Limb (tissue), 2 donors: ENCODE data around the gene ASIC2.

ENCODE experiments used
- DNase-seq, 2 donors: peaks; one replicate each; pipeline ENCODE4 v3.0.0-alpha.2; 2016; ENCODE audit errors: extremely low spot score in 2 of 2

Gene ASIC2

DNA sequence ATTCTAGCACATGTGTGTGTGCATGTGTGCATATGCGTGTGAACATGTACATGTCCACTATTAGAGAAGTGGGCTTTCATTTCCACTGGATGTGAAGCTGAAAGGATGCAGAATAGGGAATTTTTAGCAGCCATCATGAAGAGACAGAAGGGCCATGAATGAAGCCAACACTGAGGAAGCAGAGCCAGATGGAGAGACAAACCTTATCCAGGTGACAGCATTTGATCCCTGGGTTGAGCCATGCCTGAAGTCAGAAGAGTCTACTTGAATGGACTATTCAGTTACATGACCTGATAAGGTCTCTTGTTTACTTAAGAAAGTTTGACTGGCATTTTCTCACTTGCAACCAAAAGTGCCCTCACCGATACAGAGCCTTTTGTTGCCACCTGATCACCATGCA, 88.4 kb downstream of the ASIC2 start:
- DNase-seq = no peak

DNA sequence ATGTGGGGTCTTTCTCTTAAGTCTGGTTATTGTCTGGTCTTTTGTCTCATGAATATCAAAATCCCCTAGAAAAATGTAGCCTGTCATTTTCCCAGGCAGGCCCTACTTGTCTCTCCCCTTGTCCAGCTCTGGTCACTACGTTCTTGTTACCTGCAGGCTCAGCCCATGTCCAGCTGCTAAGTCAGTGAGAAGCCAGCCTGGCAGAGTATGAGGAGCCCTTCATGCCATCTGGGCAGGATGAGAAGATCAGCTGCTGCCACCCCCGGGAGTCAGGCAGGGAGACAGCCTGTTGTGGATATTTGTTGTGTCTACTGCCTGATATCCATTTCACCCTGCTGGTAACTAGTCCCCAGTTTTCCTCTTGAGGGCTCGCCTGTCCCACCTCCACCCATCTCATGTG, 88.9 kb downstream of the ASIC2 start:
- DNase-seq = no peak

DNA sequence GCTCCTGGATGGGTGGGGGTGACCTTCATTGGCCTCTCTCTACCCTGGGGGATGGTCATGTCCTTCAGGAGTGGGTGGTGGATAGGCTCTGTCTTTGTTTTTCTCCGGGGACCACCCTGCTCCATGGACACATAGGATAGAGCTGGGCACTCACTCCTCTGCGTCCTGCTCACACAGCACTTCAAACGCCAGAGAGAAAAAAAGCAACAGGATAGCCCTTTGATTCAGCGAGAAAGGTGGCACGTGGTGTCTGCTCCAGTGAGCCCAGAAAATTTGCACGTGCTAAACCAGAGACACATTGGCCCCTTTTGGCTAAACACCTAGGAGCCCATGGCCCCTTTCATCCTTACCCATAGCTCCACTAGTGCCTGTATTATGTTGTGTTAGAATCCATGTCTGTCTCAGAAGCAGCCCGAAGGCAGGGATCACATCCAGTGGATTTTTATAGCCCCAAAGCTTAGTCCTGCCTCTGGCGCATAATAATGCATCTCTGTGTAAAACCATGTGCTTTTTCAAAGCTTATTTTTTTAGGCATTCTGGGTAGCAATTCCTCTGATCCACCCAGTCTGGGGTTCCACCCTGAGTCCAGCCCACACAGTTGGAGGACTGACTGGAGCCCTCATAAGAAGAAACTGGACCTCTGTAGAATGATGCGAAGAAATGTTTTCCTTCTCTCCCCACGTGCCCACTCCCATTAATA, 90.1 kb downstream of the ASIC2 start:
- no peak for DNase-seq

DNA sequence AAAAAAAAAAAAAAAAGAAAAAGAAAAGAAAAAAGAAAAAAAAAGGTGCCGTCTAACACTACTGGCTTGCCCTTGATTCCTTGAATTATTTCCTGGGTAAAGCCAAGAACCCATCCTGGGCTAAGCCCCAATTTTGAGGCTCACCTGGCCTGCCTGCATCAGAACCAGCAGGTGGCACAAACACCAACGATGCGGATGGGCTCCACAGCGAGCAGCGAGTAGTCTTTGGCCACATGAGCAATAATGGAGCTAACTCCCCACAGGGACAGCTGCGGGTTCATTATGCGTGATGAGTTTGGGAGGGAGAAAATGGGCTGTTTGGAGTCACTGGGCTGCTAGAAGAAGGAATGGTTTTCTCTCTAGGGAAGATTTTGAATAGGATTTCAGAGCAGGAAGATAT, 91.1 kb downstream of the ASIC2 start:
- no peak for DNase-seq

DNA sequence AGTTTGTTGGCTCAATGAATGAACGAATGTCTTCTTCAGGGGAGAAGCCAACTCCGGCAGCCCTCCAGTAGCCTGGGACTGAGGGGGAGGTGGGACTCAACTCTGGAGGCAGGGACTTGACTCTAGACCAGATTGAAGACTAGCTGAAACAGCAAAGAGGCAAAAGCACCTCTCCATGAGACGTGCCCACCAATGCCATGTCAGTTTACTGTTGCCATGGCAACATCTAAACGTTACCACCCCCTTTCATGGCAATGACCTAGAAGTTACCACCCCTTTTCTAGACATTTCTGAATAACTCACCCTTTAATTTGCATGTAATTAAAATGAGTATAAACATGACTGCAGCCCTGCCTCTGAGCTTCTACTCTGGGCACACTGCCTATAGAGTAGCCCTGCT, 91.8 kb downstream of the ASIC2 start:
- DNase-seq = peak in 1 of 2 donors; percentile 24

DNA sequence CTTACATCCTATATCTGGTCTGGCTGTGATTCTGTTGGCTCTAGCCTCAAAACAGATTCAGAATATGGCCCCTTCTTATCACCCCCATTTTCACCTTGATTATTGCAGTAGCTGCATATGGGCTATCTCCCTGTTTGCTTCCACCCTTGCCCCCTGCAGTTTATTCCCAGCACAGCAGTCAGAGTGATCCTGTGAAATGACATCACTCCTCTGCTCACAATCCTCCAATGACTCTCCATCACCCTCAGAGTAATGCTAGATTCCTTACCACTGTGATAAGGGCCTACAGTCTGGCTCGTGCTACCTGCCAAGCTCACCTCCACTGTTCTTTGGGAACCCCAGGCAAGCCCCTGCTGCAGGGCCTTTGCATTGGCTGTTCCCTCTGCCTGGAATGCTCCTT, 92.5 kb downstream of the ASIC2 start:
- peak in 1 of 2 donors; percentile 10 for DNase-seq

DNA sequence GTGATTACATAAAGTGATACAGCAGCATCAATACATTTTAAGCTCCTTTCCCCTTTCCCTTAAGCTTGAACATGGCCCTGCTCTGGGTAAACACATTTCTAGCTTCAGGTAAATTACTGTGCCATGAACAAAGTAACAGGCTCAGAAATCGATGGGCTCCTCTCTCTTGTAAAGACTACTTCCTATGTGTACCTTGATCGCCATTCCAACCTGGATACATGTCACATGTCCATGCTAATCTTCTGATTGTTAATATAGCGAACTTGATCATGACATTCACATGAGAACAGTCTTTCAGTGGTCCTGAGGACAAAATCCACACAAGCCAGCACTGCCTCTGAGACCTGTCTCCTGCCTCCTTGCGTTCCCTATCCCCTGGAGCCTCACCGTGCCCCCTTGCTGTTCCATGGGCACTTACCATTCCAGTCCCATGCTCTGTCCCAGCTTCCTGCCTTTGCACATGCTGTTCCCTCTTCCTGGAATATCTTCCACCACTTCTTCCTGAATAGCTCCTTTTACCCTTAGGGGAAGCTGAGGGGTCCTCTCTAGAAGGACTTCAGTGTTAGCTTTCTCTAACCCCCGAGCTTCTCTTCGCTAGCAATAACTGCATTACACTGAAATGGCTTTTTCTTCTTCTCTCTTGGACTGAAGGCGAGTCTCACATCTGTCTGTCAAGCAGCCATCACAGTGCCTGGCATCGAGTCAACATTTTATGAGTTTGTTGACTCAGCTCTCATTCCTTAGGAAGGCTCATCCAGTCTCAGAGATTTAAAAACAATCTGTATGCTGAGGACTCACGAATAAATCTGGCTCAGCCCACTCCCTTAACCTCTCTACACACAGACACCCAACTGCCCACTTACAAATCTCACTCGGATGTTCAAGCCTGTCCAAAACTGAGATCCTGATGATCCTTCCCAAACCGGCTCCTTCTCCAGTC, 93.3 kb downstream of the ASIC2 start:
- DNase-seq = peak; percentile 17 to 36

DNA sequence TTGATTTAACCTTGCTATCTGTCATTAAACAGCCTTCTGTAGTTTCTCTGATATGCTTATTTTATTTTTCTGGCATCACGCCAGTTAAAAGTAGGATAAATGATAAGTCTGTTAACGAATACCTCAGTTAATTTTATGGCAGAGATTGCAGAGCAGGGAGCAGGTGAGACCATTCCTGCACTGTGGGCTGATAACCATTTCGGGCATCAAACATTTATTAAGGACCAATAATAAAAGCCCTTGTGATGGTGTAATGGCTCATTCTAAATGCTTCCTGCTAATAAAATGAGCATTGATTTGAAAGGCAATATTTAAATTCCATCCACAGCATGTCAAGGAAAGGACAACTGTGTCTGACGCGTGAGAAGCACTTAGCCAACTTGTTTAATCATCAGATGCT, 94.1 kb downstream of the ASIC2 start:
- no peak for DNase-seq

DNA sequence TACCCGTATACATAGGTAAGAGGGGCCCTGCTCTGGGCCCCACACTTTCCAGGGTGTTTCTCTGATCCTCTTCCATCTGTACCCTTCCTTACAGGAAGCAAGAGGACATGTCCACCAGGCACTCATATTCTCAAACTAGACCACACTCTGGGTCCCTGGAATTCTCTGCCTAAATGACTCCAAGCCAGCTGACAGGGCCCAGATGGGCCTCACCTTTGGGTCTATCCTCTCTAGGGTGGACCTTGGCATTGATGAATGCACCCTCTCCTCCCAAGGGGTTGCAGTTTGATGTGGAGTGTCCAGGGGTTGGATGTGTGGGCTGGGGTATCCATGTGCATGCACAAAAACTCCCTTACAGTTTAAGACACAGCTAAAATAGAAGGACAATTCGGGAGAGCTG, 95.8 kb downstream of the ASIC2 start:
- DNase-seq = peak in 1 of 2 donors; percentile 2

DNA sequence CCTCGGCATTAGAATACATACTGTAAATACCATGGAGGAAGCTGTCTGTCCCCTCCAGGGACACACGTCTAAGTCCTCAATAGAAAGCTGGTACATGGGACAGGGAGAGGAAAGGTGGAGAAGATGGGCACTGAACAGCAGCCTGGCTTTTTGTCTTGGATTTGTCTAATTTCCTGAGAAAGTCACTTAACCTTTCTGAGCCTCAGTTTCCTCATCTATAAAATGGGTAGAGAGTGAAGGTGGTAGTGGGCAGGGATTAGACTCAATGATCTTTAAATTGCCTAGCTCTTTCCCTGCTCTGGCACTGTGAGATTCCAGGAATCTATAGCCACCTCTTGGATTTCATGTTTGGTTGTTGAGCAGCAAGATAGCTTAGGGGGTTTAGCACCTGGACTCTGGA, 96.2 kb downstream of the ASIC2 start:
- no peak for DNase-seq

DNA sequence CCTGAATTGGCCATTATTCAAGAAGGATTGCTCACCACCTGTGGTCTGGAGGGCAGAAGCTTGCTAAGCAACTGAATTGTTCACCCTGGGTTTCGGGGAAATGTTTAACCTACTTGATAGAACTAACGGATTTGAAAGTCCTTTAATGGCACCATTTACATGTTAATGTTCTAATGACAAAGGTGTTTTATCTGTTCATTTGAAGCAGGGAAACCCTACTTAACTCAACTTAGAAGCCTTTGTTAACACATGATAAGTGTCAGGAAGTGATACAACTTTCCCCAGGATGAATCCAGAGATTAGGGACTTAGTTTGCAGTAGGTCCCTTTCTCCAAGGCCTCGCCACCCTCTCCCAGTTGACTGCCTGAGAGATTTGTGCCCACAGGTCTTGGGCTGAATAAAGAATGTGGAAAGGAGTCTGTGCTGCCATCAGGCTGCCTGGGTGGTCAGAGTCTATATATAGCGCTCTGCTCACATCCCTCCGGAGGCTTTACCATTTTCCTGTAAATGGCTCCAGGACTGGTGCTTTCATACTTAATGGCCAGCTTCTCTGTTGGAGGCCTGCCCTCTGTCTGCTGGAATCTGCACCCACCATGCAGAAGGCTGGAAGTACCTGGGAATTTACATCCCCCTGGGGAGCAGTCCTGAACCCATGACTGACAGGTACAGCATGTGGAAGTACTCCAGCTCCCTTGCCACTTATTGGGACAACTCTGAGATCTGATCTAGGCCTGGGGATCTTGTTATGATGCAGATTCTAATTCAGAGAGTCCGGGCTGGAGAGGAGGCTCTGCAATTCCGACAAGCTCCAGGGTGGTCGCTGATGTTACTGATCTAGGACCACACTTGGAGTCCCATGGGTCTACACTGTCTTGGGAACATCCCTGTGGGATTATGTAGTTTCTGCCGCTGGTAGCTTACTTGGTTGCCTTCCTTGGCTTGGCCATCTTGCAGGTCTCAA, 99.9 kb downstream of the ASIC2 start:
- peak in 1 of 2 donors; percentile 34 for DNase-seq

DNA sequence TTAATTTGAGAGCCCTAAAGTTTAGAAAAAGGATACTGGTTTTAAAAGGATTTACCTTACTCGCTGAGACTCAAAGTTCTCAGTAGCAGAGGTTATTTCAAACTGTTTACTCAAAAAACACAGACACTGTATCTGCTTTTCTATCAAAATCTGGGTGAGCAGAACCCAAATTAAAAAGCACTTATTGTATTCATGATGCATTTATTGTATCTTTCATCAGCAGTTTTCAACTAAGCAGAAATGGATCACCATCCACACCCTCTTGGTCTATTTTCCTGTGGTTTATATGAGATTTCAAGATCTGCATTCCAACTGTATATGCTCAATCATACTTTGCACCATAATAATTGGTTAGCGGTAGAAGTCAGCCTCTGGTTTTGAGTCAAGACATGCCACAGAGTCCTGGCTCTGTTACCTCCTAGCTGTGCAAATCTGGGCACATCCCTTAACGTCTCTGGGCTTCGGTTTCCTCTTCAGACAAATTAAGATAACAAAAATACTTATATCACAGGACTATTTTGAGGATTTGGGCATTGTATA, 109.5 kb downstream of the ASIC2 start:
- no peak for DNase-seq

DNA sequence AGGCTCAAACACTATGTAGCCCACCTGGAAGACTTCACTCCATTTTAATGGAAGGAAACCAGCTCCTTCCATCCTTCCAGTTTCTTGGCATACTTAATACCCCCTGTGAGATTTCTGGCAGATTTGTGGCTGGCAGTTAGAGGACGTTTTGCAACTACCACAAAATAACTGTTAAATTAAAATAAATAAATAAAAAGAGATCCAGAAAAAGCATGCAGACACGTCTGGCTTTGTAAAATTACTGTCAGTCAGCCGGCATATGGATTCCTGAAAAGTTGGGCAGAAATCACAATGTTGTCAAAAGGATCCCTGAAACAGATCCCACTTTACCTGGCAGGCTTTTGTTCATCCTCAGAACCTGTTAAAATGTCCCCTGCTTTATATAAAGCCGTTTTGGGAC, 113.9 kb downstream of the ASIC2 start:
- no peak for DNase-seq

DNA sequence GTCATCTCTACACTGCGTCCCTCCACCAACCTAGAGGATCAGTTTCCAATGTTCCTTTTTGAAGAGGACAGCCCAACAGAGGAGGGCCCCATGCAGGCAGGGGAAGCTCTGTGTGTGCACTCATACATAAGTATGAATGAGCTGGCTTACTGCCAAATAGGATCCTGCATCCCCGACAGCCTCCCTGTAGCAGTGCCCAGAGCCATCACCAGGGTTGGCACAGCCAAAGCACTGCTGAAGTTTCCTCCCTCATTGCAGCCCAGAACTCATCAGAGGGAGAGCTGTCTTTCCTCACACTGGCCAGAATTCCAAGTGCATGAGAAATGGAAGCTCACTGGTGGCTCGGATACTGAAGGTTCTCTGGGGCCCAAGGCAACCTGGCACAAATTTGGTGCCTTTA, 114.4 kb downstream of the ASIC2 start:
- no peak for DNase-seq

DNA sequence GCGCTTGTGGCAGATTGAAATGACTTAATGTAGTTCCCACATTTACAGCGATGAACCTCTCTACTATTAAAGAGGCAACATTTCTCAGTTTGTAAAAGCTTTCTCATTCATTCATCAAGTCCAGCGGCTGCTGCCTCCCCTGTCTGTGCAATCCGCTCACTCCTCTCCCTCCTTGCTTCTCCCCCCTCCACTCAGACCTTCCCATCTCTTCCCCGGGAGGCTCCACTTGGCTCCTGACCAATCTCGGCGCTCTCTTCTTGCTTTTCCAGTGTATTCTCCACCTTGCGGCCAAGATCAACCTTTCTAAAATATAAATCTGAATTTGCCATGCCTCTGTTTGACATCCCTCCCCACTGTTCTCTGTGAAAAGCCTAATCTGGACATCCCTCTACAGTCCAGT, 117.5 kb downstream of the ASIC2 start:
- DNase-seq = peak in 1 of 2 donors; percentile 69

DNA sequence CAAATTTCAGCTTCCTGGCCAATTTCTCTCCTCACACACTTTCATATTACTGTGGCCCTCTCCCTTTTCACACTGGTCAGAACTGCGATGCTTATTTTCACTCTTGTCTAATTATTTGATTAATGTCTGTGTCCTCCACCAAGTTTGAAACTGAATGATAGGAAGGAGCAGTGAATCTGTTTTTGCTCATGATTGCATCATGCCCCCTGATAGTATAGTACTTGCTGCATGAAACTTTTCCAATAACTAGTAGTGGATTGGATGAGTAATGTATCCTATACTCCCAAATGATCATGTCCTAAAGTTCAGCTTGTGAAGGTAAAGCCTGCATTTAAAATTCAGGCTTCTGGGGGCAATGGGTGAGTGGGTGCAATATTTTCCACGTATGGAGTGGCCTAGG, 121.2 kb downstream of the ASIC2 start:
- no peak for DNase-seq

DNA sequence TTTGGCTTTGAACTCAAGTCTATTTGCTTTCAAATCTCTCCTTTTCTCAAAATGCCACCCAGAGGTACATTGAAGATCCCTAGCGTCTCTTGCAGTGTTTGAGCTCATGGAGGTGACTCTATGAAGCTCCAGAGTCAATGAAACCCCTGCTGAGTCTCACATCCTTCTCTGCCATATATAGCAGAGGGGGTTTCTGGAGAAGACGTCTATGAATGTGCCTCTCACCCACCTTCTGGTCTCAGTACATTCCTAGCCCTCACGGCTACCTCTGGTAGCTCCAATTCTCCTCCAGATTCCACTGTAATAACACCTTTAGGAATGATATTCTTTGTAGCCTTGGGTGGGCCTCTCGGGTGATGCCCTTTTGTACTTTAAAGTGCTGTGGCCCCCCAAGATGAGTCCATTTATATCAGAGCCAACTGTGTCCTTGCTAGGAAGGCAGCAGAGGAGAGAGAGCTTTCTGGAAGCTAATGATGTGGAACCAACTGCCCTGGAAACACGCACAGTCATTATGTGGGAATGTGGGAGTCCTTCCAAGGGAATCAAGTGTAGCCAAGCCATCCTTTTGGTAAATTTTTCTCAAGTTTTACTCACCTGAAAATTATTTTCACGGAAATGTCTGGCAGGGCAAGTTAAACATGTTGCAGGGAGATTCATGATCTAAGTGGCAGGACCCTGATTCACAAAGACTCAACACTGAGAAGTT, 123.4 kb downstream of the ASIC2 start:
- DNase-seq = no peak

DNA sequence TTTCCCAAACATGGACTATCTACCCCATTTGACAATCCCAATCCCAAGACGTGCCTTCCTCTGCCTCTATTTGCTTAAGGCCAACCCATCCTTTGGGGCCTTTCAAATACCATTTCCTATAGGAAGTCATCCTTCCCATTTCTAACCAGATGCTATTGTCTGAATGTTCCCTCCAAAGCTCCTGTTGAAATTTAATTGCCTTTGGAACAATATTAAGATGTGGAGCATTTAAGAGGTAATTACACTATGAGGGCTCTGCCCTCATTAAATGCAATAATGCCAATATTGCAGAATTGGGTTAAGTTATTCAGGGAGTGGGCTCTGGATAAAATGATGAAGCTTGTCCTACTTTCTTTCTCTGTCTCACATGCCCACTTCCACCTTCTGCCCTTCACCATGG, 125.4 kb downstream of the ASIC2 start:
- DNase-seq = no peak

DNA sequence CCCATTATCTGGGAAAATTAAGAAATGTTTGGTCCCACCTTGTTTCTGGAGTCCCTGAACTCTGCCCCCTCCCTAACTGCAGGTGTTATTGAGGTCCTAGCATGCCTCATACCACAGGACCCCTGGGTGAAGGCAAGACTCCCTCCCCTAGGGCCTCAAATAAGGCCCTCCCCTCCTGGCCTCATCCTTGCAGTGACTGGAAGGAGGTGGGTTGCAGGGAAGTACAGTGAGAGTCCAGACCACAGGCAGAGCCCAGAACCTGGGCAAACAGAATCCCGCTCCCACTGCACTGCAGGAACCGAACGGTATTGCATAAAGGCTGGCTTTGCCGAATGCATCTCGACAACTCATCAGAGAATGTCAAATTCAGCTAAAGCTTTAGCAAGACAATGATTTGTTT, 126.6 kb downstream of the ASIC2 start:
- no peak for DNase-seq

DNA sequence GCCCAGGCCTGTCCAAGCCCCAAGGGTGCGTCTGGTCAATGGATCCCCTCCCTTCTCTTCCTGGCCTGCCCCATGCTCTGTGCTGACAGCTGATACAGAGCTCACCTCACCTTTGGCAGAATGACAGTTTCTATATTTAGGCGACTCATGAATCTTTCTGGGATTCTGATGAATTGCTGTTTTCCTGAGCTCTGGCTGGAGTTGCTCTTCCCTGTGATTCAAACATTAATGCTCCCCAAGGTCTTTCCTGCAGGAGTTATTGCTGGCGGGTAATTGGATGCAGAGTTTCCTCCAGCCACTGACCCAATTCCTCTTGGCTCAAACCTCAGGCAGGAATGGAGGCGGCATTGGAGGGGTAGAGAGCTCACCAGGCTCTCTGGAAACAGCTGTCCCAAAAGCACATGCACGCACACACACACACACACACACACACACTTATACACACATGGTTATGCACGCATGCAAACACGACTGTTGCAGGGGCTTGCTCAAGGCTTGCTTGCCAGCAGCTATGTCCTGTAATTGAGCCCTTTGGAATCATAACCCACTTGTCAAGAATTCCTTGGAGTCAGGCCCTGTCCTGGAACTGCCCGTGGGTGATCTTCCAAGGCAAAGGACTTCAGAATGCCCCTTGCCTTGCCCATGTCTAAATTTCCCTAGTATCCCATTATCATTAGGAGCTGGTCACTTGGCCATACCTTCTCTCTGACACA, 128.8 kb downstream of the ASIC2 start:
- peak; percentile 48 to 70 for DNase-seq
